ENCODE results near the gene MSI2.

GRCh38 chr17:57423541-57423940 is 167.2 kb downstream of the MSI2 start:
- TF ChIP-seq CTCF (conservative IDR thresholded peaks at IDR 0.05; ENCODE audit: low read length) (no peak), EZH2phosphoT487 (IDR thresholded peaks at IDR 0.05; ENCODE audit: borderline replicate concordance, low read depth, low read length) (no peak)
